HG02885 (cell line): ENCODE data around the gene IRAK2.
"Not testable (repeated sequence)": the region's sequence is repeated elsewhere in the genome, so short reads cannot be mapped to it uniquely, and the experiment has no call there.

ENCODE experiments used
- ATAC-seq: cut with Tn5 transposase; IDR thresholded peaks from one replicate; pipeline ENCODE4 v1.9.1; 2021; ENCODE audit warnings: mild to moderate bottlenecking; ENCODE audit not compliant: unreplicated experiment, poor library complexity

The IRAK2 gene

DNA sequence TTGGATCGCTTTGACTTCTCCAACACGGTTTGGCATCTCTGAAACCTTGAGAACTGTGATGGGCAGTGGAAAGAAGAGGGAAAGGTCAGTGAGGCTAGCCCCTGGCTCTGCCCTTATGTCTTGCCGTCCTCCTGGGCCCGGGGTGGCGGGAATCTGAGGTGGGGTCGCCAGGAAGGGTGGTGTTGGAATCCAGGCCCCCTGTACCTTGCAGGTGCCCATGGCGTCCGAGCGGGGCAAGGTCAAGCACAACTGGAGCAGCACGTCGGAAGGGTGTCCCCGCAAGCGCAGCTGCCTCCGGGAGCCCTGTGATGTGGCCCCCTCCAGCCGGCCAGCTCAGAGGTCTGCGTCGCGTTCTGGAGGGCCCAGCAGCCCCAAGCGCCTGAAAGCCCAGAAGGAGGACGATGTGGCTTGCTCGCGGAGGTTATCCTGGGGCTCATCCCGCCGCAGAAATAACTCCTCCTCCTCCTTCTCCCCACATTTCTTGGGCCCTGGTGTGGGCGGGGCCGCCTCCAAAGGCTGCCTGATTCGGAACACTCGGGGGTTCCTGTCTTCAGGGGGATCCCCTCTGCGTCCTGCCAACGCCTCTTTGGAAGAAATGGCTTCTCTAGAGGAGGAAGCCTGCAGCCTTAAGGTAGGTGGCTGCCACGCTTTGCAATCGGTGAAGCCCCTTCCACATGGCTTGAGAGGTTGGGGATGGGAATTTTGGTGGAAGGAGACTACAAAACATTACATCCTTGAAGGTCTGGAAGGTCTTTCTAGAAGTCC is 84.4 kb downstream of the IRAK2 start:
- peak; percentile 15 for ATAC-seq

GRCh38 chr3:10249833-10250232 is 85.1 kb downstream of the IRAK2 start:
- ATAC-seq: no peak

- ATAC-seq: no peak
Observed at GRCh38 chr3:10251006-10251405, 86.3 kb downstream of the IRAK2 start.

- ATAC-seq: no peak
Observed at GRCh38 chr3:10253731-10254130, 89.0 kb downstream of the IRAK2 start.

DNA sequence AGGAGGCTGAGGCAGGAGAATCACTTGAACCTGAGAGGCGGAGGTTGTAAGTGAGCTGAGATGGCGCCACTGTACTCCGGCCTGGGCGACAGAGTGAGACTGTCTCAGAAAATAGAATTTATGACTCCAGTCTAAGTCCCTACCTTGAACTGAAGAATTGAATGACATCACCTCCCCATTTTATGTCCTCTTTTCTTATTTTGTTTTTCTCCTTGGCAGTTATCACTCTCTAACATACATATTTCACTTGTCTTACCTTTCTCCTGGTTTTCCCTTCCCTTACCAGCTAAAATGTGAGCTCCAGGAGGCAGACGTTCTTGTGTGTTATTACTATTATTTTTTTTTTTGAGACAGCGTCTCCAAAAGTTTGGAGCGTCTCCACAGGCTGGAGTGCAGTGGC is 91.1 kb downstream of the IRAK2 start:
- no peak for ATAC-seq

- no peak for ATAC-seq
Observed at GRCh38 chr3:10259036-10259435, 94.3 kb downstream of the IRAK2 start.

GRCh38 chr3:10259798-10260197 is 95.1 kb downstream of the IRAK2 start:
- ATAC-seq: no peak

DNA sequence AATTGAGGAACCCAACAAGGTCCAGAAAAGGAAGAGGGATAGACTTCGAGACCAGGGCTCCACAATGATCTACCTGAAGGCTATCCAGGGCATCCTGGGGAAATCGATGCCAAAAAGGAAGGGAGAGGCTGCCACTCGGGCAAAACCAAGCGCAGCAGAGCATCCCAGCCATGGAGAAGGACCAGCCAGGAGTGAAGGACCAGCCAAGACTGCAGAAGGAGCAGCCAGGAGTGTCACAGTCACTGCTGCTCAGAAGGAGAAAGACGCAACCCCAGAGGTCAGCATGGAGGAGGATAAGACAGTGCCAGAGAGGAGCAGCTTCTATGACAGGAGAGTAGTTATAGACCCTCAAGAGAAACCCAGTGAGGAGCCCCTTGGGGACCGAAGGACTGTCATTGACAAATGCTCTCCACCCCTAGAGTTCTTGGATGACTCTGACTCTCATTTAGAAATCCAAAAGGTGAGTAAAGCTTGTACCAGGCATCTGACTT is 95.5 kb downstream of the IRAK2 start:
- no peak for ATAC-seq

DNA sequence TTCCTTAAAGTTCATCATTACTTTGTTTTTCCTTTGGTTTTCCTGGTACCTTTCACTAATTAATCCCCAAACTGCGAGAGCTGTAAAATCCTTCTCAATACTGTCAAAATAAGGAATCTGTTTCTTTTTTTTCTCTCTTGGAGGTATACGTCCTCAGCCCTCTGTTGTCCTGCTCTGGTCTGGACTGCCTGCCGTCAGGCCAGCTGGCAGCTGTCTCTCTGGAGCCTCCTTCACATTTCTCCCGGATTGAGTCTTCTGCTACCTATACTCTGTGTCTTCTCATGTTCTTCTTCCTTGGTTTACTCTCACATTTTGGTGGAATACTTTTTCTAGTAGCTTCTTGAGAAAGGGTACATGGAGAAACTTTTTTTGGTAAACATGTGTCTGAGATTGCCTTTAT is 97.3 kb downstream of the IRAK2 start:
- ATAC-seq: no peak

- ATAC-seq: no peak
Observed at GRCh38 chr3:10263646-10264363, 99.1 kb downstream of the IRAK2 start.

DNA sequence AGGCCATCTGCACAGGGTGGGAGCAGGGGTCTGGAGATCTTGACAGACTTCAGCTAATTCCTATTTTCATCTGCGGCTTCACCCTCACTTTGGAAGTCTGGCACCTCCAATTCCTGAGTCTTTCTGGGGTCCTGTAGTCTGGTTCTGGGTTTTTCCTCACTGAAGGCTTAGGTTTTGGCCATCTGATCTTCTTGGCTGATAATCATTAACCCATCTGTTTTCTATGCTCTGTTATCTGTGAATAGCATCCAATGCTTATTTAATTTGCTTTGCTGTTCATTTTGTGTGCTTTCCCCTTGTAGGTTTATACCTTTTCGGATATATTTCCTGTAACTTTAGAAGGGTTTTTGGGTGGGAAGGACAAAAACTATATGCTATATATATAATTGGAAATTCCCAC is 101.1 kb downstream of the IRAK2 start:
- no peak for ATAC-seq

- ATAC-seq: not testable (repeated sequence)
Observed at GRCh38 chr3:10266936-10267335, 102.2 kb downstream of the IRAK2 start.

DNA sequence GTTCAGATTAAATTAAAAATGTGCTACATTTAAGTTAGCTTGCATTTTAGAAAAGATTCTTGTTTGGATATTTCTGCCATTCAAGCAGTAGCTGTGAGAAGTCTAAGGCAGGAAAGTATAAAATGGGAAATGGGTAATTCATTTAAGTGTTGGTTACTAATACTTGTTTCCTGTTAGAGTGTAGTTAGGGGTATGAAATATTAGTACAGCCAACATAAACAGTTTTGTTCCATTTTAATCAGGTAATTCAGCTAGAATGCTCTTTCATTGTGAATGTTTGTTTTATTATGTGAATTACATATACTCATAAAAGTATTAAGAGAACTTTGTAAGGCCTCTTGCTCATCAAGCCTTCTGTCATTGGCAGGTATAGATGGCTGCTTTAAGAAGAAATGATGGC is 103.4 kb downstream of the IRAK2 start:
- no peak for ATAC-seq

GRCh38 chr3:10268930-10269329 is 104.2 kb downstream of the IRAK2 start:
- no peak for ATAC-seq

DNA sequence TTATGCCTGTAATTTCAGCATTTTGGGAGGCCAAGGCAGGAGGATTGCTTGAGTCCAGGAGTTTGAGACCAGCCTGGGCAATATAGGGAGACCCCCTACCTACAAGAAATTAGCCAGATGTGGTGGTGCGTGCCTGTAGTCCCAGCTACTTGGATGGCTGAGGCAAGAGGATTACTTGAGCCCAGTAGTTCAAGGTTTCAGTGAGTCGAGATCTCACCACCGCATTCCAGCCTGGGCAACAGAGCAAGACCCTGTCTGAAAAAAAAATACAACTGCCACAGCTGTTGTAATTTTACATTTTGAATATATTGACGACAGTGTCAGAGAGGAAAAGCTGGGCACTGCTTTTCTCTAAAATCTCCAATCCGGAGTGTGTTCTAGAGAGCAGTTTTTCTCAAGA is 104.7 kb downstream of the IRAK2 start:
- ATAC-seq: no peak

DNA sequence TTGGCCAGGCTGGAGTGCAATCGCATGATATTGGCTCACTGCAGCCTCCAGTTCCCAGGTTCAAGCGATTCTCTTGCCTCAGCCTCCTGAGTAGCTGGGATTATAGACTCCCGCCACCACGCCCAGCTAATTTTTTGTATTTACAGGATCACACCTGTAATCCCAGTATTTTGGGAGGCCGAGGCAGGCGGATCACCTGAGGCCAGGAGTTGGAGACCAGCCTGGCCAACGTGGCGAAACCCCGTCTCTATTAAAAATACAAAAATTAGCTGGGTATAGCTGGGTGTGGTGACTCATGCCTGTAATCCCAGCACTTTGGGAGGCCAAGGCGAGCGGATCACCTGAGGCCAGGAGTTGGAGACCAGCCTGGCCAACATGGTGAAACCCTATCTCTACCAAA is 107.8 kb downstream of the IRAK2 start:
- ATAC-seq: not testable (repeated sequence)

DNA sequence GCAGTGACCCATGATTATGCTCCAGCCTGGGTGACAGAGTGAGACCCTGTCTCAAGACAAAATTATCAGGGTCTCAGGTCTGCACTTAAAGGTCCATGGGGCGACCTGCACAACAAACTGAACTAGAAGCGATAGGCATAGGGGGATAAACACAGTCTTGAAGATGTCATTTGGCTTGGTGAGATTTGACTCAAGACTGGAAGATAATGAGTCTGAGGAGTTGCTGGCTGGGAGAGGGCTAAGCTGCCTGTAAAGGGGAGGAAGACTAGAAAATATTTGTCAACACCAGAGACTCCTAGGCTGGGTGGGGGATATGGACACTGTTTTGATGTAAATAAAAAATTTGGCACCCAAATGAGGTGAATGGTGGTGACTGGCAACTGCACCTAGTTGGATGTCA is 108.3 kb downstream of the IRAK2 start:
- ATAC-seq: no peak

DNA sequence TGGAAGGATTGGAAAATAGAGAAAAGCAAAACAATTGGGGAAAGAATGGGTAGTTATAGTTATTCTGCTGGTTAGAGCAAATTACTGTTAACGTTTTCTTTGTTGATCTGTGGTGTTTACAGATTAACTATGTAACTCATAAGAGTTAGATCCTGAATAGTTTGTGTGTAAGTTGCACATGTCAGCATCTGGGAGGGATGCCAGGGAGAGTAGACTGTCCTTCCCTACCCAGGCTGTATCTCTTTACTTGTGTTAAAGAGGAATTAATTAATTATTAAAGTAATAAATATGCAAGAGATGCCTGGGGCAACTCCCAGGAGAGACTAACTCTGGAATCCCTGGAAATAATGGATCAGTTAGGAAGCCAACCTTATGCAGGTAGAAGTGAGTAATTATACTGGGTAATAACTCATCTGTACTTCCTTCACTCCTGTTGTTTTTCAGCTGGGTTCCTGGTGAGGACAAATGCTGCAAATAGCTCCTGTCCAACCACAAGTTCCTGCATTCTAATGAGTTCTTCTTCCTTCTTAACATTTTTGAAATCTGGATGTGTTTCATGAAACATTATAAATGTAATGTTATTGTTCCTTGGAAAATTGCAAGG is 109.1 kb downstream of the IRAK2 start:
- no peak for ATAC-seq

DNA sequence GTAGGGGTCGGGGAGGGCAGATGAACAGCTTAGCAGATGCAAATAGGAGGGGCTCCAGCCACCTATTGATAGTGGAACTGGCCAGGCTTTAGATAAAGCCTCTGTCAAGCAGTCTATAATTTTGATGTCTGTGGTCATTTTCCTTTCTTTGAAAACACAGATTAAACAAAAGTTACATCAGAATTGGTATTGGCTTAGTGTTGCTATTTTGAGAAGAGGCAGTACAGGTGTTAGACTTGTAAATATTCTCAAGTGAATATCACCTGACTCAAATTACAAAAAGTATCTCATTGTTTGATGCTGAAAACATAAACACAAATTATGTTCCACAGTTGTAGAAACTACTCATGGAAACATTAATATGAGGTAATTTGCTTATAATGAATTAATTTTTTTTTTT is 109.9 kb downstream of the IRAK2 start:
- no peak for ATAC-seq

DNA sequence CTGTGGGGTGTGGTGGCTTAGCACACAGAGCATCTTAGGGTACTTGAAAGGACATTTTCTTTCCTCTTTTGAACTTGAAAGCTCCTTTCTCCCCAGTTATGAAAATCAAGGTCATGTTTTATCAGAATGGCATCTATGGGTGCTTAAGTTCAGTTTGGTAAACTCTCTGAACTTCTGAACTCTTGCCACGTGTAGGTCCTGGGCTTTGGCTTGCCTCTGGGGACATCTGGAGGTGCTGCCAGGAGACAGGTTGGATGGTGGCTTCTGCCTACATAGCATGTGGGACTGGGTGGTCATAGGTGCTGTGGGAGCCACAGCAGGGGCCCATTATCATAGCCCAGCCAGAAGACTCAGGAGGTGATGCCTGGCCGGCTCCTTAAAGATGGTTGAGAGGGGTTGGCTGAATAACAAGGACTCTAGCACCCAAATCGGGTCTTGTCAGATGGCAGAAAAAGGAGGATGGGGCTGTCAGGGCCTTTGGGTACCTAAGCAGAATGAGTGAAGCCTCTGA is 112.5 kb downstream of the IRAK2 start:
- no peak for ATAC-seq

- no peak for ATAC-seq
Observed at GRCh38 chr3:10278501-10278900, 113.8 kb downstream of the IRAK2 start.
